HL-60 (cell line): ENCODE measurements around the gene SYTL3.

ENCODE experiments used
- DNase-seq, 2 experiments: peaks; one replicate each; pipeline ENCODE4 v3.0.0-alpha.2; 2010 to 2020; ENCODE audit warnings: low read depth in 1 of 2, low spot score in 1 of 2
- H3K27ac ChIP-seq: fragments of 250-450 bp; sonication (Bioruptor Pico); replicated peaks from 2 replicates; pipeline ENCODE4 v1.5.1; 2020; ENCODE audit warnings: mild to moderate bottlenecking, moderate library complexity
- H3K27me3 ChIP-seq: fragments of 250-450 bp; sonication (Bioruptor Pico); 2 replicates; pipeline ENCODE4 v1.5.1; 2021; ENCODE audit warnings: mild to moderate bottlenecking, moderate library complexity; ENCODE audit not compliant: insufficient read depth, poor library complexity, severe bottlenecking
- H3K4me3 ChIP-seq: replicated peaks from 2 replicates; pipeline ENCODE4 v1.5.1; 2011; ENCODE audit warnings: mild to moderate bottlenecking, control low read depth, low read length; ENCODE audit not compliant: insufficient read depth
- CTCF ChIP-seq: IDR thresholded peaks from one replicate; pipeline ENCODE4 v1.5.1; 2011; ENCODE audit warnings: low read length, control low read depth, inconsistent platforms; ENCODE audit not compliant: insufficient read depth
- GABPA ChIP-seq: IDR thresholded peaks from 2 replicates; pipeline ENCODE4 v1.6.1; 2012; ENCODE audit warnings: low read depth
- POLR2AphosphoS5 ChIP-seq: IDR thresholded peaks from 2 replicates; pipeline ENCODE4 v1.6.1; 2012; ENCODE audit warnings: low read depth
- REST ChIP-seq: IDR thresholded peaks from 2 replicates; pipeline ENCODE4 v1.6.1; 2012; ENCODE audit warnings: low read depth; ENCODE audit not compliant: insufficient replicate concordance
- SPI1 ChIP-seq: IDR thresholded peaks from 2 replicates; pipeline ENCODE4 v1.6.1; 2012; ENCODE audit warnings: low read depth, mild to moderate bottlenecking, borderline replicate concordance

The SYTL3 gene

GRCh38 chr6:158645064-158646022 is 4.5 kb upstream of the SYTL3 start:
- TF ChIP-seq POLR2AphosphoS5: no peak
- no peak for TF ChIP-seq REST
- no peak for TF ChIP-seq SPI1
- no peak for TF ChIP-seq GABPA
- no peak for TF ChIP-seq CTCF
- no peaks in the 10 kb centered on the region for H3K27me3 ChIP-seq
- H3K4me3 ChIP-seq: peak overlapping the region; percentile 97
- DNase-seq: no peak
- peak overlapping the region; percentile 62 for H3K27ac ChIP-seq

GRCh38 chr6:158646023-158646910 is 3.6 kb upstream of the SYTL3 start:
- Histone ChIP-seq H3K27ac (no peak overlapping the region), H3K27me3 (no peaks in the 10 kb centered on the region), H3K4me3 (no peak overlapping the region)
- TF ChIP-seq CTCF: no peak
- TF ChIP-seq SPI1: no peak
- TF ChIP-seq REST: no peak
- no peak for TF ChIP-seq GABPA
- no peak for TF ChIP-seq POLR2AphosphoS5
- DNase-seq: no peak

GRCh38 chr6:158647501-158647900 is 2.4 kb upstream of the SYTL3 start:
- H3K4me3 ChIP-seq: no peak overlapping the region
- TF ChIP-seq GABPA (no peak), REST (no peak), POLR2AphosphoS5 (no peak), SPI1 (no peak), CTCF (no peak)
- no peak for DNase-seq
- H3K27ac ChIP-seq: no peak overlapping the region
- H3K27me3 ChIP-seq: no peaks in the 10 kb centered on the region
